HG03175 (cell line): ENCODE results near the gene SHMT1.
"Not testable (repeated sequence)": the region's sequence is repeated elsewhere in the genome, so short reads cannot be mapped to it uniquely, and the experiment has no call there.

Experiments
- ATAC-seq: cut with Tn5 transposase; IDR thresholded peaks from one replicate; pipeline ENCODE4 v1.9.1; 2021; ENCODE audit warnings: mild to moderate bottlenecking, moderate library complexity; ENCODE audit not compliant: unreplicated experiment

SHMT1 gene

DNA sequence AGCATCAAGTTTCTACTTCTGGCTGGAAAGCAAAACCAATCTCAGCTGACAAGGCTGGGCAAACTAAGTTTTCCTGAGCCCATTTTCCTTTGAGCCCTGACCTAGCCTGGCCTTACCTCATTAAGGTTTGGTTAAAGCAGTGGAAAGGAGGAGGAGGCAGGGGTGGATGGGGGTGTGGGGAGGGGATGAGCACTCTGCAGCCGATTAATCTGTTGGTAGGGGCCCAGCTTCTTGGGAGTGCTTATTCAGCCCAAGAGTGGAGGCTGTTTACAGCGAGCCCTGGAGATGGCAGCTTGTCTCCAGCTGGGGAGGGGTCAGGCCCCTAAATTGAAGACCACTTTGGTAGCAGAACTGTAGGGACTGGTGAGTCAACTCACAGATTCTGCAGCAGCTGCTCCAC lies 36.3 kb downstream of the SHMT1 start:
- ATAC-seq, result no peak

DNA sequence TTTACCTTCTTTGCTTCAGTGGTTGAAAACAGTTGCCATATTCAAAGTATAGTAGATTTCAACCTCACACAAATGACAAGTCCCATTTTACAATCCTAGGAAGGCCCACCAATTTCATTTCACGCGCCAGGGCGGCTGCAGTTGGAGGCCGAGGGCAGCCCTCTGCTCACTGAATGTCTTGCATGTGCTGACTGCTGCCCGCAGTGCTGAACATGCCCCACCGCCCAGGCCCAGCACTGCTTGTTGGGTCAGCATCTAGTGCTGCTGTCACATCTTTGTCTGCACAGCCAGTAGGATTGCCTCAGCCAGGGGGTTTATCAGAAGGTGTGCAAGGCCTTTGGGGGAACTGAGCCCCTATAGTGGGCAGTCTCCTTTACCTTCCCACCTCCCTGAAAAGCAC lies 36.8 kb downstream of the SHMT1 start:
- ATAC-seq, result no peak

DNA sequence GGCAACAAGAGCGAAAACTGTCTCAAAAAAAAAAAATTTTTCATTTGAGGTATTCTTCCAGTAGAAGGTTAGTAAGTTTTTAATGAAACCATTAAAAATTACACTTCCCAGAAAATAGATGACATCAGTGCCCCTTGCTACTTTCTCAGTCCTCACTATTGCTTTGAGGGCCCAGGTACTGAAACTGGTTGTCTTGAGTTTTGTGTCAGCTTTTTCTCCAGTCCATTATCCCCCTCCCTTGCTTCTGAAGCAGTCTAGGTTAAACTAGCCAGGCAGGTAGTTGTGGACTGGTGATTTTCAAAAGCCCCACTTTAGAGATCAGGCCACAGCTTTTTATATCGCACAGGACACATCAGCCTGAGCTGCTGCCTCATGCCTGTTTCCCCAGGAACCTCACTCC lies 37.3 kb downstream of the SHMT1 start:
- no peak for ATAC-seq

DNA sequence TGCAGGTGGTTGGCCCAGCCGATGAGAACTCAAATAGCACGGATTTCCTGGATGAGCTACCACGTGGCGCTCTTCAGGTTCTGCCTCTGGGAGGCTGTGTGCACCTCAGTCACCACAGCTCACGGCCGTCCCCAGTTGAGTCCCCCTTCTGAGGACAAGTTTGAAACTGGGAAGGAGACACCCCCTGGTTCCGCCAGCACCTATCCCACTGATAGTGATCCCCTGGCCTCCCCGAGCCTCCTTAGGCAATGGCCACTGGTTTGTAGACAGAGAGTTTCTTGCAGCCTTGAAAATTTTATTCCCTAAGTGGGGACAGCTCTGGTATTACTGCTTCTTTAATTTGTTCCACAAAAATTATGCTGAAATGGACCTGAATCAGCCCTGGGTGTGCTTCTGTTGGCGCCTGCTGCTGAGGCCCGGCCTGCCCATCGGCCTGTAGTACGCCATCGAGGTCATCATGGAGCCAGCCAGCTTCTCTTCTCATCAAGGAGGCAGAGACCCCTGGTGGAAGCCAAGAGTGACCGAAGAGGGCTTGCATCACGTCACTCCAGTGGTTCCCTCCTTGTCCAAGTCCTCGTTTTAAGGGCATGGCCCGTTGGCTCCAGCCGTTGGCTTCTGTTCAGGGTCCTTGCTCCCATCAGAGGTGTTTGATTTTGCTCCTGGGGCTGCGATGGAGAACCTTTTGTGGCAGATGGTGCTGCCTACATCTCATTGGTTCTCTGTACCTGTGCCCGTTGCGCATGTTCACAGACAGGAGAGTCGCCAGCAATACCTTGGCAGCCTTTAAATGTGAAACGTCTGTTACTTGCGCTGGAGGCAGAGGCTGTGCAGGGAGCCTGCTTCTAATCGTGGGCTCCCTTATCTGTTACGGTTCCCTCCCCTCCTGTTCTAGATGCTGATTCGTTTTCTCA lies 39.0 kb downstream of the SHMT1 start:
- ATAC-seq, result no peak

DNA sequence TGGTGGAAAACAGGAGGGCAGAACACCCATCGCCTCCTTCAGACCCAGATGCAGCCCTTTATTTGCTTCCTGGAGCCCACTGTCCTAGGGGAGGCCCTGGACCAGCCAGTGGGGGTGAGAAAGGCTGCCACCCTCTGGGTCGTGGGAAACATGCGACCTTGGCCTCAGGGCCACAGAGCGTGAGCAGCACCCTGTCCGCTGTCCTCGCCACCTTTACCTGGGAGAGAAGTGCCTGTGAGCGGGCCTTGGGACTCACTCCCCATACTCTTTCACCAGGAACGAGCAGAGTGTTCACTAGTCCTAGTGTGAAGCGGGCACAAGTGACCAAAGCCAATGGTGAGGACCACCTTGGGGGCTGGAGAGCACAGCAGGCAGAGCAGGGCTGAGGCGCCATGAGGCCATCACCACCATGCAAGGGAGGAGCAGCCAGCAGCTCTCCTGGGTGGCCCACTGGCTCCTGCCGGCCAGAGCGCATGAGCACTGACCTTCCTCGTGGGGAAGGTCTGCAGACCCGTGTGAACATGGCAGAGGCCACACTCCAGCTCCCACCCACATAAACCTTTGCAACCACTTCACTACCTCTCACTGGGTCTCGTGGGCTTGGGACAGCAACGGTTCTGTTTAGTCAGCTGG lies 39.7 kb downstream of the SHMT1 start:
- ATAC-seq, result no peak

DNA sequence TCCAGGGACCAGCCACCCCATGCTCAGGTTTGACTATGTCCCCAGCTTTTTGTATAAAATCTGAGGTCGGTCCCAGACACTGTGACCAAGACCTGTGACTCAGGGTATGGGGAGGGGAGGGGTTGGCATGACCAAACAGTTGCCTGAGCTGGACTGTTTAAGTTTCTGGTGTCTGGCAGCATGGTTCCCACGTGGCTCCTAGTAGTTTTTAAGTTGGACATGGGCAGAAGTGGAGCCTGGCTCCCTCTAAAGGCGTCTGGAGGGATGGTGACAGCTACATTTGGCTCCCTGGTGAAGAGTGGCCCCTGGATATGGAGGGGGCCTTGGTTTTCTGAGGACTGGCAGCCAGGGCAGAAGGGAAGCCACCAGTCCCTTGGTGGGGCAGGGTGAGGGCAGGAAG lies 40.3 kb downstream of the SHMT1 start:
- ATAC-seq, result no peak

DNA sequence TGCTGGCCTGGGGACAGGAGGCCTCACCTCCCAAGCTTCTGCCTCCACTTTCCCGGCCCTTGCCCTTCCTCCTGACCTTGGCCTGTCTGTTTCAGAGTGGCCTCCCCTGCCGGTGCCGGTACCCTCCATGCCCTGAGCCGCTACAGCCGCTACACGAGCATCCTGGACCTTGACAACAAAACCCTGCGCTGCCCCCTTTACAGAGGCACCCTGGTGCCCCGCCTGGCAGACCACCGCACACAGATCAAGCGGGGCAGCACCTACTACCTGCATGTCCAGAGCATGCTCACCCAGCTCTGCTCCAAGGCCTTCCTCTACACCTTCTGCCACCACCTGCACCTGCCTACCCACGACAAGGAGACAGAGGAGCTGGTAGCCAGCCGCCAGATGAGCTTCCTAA lies 40.8 kb downstream of the SHMT1 start:
- no peak for ATAC-seq

DNA sequence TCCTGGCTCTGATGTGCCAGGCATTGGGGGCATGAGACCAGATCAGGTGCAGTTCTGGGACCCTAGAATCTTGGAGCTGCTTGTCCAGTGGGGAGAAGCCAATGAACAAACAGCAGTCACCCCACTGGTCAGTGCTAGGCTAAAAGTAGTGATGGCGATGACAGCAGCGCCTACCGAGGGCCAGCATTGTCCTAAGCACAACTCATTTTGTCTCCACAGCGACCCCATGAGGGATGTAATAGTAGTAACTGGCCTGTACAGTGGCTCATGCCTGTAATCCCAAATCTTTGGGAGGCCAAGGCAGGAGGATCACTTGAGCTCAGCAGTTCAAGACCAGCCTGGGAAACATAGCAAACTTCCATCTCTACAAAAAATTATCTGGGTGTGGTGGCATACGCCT lies 42.0 kb downstream of the SHMT1 start:
- ATAC-seq, result no peak

DNA sequence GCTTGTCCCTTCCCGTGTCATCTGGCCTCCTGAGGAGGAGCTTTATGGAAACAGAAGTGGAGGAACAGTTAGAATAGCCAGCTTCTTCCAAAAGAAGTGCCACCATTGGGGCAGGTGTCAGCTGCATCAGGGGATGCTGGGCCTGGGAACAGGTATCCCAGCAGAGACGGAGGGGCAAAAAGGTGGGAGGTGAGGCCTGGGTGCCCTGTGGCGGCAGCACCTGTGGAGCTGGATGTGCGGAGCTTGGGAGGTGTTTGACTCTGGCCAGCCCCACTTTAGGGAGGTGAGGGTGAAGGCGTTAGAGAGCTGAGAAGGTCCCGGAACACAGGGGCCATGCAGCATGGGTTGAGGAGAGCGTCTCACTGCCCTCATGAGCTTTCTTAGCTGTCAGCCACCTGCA lies 43.0 kb downstream of the SHMT1 start:
- ATAC-seq, result no peak

DNA sequence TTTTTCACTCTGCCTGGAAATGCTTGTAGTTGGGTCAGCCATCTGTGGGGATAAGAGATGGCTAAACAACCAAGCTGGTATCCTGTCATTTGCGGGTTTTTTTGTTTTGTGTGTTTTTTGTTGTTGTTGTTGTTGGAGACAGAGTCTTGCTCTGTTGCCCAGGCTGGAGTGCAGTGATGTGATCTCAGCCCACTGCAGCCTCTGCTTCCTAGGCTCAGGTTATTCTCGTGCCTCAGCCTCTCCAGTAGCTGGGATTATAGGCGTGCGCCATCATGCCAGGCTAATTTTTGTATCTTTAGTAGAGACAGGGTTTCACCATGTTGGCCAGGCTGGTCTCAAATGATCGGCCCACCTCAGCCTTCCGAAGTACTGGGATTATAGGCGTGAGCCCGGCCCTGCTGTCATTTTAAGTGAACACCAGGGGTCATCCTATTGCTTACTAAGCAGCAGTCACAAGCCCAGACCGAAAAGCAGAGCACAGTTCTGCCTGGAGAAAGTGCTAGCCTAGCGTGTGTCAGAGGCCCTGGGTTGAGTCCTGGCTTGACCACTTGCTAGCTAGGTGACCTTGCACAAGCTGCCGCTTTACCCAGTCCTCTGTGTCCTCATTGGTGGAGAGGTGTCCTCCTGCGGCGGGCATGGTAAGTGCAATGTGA lies 43.6 kb downstream of the SHMT1 start:
- ATAC-seq, result no peak

DNA sequence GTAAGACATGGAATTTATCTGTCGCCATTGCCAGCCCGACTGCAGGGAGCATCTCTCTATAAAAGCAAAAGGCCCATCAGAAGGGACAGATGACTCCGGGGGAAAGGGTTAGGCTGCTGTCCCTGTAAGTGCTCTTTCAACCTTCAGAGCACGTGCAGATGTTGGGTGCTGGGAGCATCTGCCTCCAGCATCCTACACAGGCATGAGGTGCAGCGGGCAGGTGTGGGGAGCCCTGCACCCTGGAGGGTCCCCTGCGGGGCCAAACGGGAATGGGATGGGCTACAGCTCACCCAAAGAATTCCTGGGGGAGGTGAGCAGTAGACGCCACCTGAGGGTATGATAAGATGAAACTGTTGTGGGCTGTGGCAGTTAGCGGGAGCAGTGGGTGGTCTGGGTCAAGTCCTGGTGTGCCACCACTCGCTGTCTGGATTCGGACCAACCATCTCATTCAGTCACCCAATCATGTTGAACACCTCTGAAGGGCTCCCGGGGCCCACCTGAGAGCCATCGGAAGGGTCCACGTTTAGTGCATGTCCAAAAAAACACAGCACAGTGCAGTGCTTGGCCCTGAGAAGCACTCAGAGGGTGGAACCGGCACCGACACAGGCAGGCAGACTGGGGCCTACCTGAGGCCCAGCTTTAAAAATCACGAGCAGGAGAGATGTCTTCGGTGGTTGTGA lies 44.4 kb downstream of the SHMT1 start:
- ATAC-seq, result no peak

DNA sequence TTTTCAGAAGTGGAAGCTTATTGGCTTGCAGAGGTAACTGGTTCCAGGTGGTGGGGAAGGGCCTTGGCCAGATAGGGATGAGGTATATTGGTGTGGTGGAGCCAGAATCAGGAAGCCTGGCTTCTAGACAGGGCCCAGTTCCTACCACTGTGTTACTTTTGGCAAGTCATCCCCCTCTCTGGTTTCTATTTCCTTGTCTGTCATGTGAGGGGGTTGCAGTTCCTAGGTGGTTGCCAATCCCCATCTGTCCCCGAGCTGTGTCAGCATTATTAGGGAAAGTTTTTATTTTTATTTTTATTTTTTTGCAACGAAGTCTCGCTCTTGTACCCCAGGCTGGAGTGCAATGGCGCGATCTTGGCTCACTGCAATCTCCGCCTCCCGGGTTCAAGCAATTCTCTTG lies 45.2 kb downstream of the SHMT1 start:
- no peak for ATAC-seq

DNA sequence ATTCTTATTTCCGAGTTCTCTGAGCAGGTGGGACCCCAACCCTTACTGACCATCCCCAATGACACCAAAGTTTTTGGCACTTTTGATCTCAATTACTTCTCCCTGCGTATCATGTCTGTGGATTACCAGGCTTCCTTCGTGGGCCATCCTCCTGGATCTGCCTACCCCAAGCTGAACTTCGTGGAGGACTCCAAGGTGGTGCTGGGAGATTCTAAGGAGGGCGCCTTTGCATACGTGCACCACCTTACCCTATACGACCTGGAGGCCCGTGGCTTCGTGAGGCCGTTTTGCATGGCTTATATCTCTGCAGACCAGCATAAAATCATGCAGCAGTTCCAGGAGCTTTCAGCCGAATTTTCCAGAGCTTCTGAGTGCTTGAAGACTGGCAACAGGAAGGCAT lies 47.4 kb downstream of the SHMT1 start:
- no peak for ATAC-seq

DNA sequence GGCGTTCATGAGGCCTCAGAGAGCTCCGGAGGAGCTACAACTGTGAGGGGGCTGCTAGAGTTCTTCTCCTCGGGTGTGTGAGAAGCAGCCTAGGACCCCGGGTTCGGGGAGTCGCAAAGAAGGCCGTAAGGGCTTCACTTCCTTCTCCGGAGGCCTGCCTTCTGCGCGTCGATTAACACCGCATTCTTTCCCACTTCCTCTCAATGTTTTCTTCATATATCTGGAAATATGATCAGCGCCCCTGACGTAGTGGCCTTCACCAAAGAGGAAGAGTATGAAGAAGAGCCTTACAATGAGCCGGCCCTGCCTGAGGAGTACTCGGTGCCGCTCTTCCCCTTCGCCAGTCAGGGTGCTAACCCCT lies 47.8 kb downstream of the SHMT1 start:
- peak; percentile 2 for ATAC-seq

DNA sequence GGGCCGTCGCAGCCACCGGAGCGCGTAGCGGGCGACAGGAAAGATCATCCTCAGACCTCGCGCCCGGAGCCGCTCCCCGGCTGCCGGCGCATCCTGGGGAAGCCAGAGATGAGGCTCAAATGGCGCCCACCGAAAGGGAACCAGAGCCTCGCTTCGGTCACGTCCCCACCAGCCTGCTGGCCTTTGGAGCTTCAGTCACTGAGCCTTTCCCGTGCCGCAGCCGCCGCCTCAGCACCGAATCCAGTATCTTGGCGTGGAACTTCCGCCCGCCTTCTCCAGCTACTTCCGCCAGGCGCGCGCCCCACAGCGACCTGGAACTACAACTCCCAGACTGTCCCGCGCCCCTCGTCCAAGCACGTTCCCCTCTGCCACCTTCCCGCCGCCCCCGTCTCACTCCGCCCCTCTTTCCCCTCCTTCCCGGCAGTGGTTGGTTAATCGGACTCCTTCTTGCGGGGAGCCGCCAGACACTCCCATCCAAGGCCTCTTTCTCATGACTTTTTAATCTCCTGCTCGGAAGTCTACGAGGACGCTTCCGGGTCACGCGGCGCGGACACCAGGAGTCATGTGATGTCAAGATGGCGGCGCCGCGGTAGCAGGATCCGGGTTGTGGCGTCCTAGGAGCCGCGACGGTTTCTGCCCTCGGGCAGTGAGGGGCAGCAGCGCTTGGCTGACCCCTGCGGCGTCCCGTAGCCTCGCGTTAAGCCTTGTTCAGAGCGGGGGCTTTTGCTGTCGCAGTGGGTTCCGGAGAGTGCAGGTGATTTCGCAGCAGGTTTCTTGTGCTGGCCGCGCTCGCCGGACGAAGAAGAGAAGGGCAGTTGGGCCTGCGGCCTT lies 48.4 kb downstream of the SHMT1 start, which contains the start of the genes SMCR8 and TOP3A:
SMCR8 (plus strand) TSS at position 563 of the 831 bp plus-strand sequence. CDS start 497 bp downstream, outside the sequence.
TOP3A (minus strand) TSS at position 264 of the 831 bp plus-strand sequence; CDS start at position 48, 216 bp downstream.
- ATAC-seq, result peak; percentile 80

DNA sequence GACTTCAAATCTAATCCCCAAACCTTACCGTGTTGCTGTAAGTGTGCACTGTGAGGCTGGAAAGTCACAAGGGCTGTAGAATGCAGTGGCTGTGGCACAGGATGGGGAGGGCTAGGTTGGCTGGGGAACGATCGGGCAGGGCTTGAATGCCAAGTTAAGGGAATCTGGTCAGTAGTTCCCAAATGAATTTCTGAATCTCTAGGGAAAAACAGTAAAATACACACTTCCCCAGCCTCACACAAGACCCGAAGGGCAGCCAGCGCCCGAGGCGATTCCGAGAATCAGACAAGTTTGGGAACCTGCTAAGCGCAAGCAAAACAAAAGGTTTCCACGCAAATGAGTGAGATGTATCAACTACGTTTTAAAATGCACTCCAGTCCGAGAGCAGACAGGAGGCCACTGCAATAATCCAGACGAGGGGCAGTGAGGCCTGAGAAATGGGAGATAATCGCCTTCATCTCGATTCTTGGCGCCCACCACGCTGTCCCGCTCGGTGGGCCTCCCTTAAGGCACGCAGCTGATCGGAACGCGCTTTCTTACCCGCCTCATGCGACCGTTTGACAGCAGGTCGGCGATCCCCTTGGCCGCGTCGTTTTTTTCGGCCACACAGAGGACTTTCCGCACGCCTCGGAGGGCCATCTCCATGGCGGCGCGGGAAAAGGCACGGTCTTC lies 49.2 kb downstream of the SHMT1 start:
- no peak for ATAC-seq

DNA sequence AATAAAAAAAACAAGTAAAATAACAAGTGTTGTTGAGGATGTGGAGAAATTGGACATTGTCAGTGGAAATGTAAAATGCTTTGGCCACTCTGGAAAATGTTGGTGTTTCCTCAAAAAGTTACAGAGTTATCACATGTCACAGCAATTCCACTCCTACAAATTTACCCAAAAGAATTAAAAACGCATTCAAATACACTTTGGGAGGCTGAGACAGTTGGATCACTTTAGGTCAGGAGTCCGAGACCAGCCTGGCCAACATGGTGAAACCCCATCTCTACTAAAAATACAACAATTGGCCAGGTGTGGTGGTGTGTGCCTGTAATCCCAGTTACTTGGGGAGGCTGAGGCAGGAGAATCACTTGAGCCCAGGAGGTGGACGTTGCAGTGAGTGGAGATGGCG lies 54.1 kb downstream of the SHMT1 start:
- no peak for ATAC-seq

DNA sequence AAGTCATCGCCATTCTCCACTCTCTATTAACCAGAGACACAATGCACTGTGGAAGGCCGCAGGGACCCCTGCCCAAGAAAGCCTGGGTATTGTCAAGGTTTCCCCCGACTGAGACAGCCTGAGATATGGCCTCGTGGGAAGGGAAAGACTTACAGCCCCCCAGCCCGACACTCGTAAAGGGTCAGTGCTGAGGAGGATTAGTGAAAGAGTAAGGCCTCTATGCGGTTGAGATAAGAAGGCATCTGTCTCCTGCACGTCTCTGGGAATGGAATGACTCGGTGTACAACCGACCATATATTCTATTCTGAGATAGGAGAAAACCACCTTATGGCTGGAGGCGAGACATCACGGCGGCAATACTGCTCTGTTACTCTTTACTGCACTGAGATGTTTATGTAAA lies 60.1 kb downstream of the SHMT1 start:
- ATAC-seq, result not testable (repeated sequence)

DNA sequence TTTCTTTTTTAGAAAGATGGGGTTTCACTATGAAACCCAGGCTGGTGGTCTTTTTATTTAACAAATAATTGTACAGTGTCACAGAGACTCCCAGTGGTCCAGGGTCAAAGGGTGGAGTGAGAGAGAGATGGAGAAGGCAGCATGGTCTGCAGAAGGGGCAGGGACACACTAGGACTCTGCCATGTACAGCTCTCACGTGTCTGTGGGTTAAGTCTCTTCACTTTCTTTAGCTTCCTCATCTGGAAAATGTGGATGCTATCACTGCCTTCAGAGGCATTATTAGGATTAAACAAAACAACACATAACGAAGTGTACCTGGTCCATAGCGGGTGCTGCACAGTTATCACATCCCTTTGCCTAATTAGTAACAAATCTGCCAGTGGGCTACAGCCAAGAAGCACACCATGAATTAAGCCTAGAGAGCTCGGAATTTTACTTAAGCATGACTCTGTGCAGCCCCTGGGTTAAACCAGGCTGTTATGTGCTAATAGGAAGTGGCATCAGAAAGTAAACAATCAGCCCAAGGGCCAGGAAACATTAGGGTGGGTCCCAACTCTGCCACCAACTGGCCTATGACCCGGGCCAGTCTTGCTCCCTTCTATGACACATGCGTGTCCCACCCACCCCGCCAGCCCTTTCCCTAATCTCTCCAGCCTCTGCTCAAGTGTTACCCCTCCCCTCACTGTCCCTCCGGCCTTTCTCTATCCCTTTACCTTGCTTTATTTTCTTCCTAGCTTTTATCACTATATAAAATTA lies 62.4 kb downstream of the SHMT1 start:
- no peak for ATAC-seq
